NB4 (cell line): ENCODE measurements around the gene ZBTB46.

Source experiments
- POLR2A ChIP-seq: IDR thresholded peaks from 2 replicates; pipeline ENCODE4 v1.6.1; 2011; ENCODE audit warnings: mild to moderate bottlenecking; ENCODE audit not compliant: insufficient read length; ENCODE audit errors: extremely low read depth
- TF ChIP-seq, protein P1 (sequence below): IDR thresholded peaks from one replicate; pipeline ENCODE4 v1.5.1; 2012; ENCODE audit warnings: low read depth, low read length
- TF ChIP-seq, protein P2 (sequence below): IDR thresholded peaks from 2 replicates; pipeline ENCODE4 v1.6.1; 2011; ENCODE audit warnings: low read depth, low read length

DNA sequence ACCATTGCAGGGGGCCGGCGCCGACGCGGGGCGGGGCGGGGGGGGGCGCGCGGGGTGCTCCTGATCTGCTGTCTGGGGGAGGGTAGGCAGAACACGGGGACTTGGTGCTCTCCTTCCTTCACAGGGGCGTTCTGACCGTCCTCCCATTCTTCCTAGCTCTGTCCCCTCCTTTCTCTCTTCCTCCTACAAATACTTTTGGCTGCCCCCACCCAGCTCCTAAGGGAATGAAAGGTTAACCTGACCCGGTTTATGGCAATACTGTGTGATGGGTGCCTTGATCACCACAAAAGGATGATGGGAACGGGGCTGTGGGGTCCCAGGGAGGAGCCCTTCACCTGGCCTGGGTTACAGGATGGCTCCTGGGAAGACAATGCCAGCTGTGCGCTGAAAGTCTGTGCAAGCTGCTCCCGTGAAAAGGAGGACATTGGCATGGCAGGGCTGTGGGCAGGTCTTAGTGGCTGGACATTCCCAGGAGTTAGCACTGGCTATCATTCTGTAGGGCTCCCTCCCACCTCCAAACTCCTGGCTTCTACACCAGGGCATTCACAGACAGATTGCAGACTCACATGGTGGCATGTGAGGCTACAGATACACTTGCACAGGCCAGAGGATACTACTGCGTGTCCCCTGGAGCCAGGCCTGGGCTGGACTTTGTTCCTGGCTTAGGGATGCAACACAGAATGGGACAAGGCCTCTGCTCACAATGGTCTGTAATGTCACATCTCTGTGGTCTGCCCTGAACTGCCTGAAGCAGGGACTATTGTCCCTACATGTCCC is 32.1 kb upstream of the ZBTB46 start:
- TF ChIP-seq, protein P1, sequence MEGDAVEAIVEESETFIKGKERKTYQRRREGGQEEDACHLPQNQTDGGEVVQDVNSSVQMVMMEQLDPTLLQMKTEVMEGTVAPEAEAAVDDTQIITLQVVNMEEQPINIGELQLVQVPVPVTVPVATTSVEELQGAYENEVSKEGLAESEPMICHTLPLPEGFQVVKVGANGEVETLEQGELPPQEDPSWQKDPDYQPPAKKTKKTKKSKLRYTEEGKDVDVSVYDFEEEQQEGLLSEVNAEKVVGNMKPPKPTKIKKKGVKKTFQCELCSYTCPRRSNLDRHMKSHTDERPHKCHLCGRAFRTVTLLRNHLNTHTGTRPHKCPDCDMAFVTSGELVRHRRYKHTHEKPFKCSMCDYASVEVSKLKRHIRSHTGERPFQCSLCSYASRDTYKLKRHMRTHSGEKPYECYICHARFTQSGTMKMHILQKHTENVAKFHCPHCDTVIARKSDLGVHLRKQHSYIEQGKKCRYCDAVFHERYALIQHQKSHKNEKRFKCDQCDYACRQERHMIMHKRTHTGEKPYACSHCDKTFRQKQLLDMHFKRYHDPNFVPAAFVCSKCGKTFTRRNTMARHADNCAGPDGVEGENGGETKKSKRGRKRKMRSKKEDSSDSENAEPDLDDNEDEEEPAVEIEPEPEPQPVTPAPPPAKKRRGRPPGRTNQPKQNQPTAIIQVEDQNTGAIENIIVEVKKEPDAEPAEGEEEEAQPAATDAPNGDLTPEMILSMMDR = no peak
- no peak for TF ChIP-seq POLR2A
- TF ChIP-seq, protein P2, sequence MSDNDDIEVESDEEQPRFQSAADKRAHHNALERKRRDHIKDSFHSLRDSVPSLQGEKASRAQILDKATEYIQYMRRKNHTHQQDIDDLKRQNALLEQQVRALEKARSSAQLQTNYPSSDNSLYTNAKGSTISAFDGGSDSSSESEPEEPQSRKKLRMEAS = no peak
